GM19438 (cell line): Measurements from ENCODE around the gene STMND1.

Source experiments
- ATAC-seq: cut with Tn5 transposase; IDR thresholded peaks from one replicate; pipeline ENCODE4 v1.9.1; 2021; ENCODE audit warnings: low read depth; ENCODE audit not compliant: unreplicated experiment

The STMND1 gene

DNA sequence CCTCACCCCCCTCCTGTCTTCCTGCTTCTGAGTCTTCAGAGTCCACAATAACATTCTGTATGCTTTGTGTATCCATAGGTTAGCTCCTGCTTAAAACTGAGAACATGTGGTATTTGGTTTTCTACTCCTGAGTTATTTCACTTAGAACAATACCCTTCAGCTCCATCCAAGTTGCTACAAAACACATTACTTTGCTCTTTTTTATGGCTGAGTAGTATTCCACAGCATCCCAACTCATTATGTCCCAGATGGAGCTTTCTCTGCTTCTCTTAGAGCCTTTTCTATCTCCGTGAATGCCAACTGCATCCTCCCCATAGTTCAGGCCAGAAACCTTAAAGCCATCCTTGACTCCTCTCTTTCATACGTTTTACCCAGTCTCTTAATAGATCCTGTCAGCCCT lies 55.8 kb downstream of the STMND1 start:
- no peak for ATAC-seq

DNA sequence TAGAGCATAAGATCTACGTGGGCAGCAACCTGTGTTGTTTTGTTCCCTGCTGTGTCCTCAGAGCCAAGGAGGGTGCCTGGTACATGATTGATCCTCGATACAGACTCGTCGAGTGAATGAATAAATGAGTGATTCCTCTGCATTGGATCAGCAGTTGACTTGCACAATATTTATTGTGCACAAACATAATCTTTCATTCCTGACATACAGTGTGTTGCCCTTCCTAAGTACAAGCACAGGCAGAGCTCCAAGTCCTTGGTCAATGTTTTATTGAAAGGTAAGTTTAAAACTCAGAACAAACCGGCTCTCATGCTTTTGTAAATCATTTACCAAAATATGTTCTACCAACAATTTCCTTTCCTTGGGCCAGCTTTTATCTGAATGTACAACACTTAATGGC lies 57.4 kb downstream of the STMND1 start:
- no peak for ATAC-seq

DNA sequence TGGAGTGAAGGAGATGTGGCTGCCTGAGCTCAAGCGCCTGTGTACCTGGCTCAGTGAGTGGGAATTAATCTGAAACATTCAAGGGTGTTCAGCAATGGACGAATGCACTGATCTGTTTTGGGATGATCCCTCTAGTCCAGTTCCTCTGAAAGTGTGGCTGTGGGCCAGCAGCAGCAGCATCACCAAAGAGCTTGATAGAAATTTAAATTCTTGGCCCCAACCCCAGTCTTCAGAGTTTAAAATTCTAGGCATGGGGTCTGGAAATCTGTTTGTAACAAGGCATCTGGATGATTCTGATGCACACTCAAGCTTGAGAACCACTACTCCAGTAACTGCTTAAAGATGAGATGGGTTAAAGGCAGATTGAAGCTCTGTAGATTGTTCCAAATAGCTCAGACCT lies 59.2 kb downstream of the STMND1 start:
- ATAC-seq, result no peak

DNA sequence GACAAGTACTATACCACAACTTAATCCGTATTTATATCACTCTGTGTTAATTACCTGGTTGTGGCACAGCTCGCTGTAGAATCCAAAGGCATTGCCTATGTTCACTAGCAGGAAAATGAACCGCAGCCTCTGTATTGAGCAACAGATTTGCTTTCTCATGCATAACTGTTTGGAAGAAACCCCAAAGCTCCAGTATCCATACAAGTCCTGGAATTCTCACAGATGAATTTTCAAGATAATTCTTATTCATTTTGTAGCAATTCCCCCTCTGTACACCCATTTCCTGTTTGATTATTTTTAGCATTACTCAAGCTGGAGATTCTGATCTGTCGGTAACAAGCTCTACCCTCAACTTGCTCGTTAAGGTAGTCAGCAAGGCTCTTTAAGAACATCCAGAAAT lies 63.5 kb downstream of the STMND1 start:
- no peak for ATAC-seq

DNA sequence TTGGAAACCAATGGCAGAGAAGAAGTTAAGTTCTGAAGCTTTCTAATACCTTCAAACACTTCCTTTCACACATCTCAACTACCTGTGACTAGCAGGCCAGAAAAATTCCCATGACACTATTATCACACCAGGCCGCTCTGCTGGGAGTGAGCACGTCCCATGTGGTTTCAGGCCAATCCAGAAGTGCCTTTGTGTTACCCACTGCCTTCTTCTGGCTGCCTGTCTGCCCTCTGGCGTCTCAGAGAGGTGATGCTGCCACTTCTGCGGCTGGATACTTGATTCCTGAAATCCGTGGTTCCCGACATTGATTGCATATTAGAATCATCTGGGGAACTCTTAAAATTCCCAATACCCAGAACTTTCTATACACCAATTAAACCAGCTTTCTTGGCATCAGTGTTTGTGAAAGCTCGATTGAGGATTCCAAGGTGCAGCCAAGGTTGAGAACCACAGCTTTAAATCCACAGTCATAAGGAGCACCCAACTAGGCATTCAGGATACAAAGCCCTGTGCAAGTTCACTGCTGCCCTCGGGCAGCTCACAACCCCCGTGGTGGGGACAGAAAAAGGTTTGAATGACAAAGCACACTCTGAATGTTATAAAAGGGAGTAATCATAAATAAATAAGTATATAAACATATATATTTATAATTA lies 65.6 kb downstream of the STMND1 start:
- ATAC-seq, result no peak

DNA sequence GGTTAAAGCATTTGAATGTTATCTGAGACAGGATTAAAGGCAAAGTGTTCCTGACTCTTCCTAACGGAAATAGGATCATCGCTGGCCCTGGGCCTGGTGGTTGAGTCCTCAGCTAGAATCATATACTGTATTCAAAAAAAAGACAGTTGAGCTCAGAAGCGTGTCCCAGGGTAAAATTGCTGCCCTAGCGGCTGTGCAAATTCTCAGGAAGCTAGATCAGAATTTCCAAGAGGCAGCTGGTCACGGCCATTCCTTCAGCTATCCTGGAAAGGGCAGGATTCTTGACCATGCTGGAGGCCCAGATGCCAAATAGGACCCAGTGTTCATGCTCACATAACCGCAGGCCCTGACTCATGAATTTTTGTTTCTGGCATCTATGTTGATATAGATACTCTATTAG lies 67.4 kb downstream of the STMND1 start:
- no peak for ATAC-seq

DNA sequence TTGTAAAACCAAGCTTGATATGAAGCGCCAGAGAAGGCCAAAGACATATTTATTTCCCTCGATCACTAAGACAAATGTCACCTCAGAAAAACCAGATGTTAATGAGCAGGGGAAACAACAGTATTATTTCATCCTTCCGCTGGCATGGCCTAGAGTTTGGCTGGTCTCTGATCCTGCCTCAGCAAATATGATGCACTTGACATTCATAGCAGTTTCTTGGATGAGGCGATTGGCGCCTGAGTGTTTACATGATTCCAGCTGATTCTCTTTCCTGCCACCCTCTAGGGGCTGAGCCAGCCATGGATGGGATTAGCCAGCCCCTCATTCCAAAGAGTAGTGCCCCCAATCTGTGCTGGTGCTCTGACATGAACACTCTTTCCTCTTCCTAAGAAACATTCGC lies 67.9 kb downstream of the STMND1 start:
- no peak for ATAC-seq

DNA sequence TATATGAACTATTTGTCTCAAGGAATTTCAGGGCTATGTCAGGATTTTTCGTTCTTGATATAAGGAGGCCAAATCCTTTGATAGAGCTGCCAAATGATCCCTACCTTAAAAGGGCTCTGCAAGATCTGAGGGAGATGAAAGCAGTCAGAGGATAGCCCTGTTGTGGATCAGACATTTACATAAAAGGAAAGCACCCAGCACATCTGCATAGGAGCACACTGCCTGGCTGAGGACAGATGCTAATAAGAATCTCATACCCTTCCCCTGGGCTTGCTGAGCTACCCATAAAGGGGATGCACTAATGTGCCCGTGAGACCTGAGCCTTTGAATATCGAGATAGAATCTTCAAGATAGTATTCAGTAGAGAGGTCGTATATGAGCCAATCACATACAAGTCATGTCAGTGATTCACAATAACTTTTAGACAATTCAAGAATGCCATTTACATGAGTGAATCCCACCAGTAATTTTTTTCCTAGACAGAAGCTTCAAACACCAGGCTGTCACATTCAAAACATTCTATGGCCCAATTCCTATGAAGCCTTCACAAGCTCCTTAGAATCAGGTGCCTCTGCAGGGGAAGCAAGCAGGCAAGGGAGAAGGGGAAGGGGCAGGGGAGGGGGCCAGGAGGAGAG lies 71.1 kb downstream of the STMND1 start:
- ATAC-seq, result no peak

DNA sequence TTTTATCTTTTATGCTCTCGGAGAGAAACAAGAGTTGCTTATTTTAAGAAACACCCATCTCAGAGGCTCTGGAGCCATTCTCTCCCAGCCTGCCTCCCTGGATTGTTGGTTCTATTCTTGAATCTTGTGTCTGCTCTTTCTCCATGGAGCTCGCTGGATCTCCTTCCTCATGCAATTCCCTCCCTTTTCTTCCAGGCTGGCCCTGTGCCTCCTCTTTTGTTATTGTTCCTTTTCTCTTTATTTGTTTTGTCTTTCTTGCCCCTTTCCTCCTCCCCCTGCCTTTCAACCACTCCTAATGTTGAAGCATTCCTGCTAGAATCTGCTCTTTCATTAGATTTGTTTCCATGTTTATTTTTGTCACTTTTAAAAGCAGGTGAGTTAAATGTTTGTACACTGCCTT lies 76.5 kb downstream of the STMND1 start:
- no peak for ATAC-seq

DNA sequence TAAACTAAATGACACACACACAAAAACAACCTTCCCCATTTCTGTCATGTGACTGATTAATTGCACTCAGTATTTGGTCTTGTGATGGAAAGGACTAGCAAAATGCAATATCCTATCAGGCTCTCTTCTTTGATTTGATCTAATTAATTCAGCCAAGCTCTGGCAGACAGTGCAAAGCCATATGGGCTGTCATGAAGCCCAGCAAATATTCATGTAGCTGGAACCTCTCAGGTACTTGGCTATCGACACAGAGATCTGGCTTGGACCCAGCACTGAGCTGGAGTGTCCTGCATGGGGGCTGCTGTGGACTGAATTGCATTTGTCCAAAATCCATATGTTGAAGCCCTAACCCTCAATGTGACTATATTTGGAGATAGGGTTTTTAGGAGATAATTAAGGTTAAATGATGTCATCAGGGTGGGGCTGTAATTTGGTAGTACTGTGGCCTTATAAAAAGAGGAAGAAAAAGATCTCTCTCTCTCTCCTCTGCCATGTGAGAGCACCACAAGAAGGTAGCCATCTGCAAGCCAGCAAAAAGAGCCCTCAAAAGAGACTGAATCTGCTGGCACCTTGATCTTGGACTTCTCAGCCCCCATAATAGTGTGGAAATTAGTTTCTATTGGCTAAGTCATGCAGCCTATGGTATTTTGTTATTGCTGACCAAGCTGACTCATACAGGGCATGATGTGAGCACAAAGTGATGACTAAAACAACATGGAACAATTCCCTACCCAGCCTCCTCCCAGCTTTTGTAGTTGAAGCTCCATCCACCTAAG lies 77.1 kb downstream of the STMND1 start:
- ATAC-seq, result no peak

DNA sequence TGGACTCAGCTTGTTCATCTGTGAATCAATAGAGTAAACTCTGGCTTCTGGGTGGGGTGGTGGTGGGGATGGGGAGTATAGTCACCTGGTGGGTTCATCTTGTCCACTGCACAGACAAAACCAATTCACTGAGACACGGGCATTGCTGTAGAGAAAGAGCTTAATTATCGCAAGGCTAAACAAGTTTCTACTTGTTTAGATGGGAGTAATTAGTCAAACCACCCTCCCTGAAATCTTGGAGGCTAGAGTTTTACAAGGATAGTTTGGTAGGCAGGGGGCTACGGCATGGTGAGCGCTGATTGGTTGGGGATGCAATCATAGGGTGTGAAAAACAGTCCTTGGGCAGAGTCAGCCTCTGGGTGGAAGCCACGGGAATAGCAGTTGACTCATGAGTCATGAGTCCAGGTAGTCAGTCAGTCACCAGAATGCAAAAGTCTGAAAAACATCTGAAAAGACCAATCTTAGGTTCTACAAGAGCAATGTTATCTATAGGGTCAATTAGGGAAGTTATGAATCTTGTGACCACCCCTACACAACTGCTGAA lies 77.8 kb downstream of the STMND1 start:
- ATAC-seq, result no peak
